Gastrocnemius medialis (tissue), 4 donors: ENCODE data around the gene CADM2.

Experiments
- CTCF ChIP-seq, 5 experiments: fragments of 450-650 bp in 3 of 5; fragments of 200-600 bp in 2 of 5; sonication (generic) in 2 of 5; IDR thresholded peaks in 4 of 5; conservative IDR thresholded peaks in 1 of 5; 1 replicate in 4 of 5; 2 replicates in 1 of 5; pipeline ENCODE4 v1.5.1; 2016 to 2019; ENCODE audit warnings: antibody characterized with exemption in 5 of 5, mild to moderate bottlenecking in 3 of 5, moderate library complexity in 3 of 5
- POLR2A ChIP-seq, 2 donors: fragments of 450-650 bp; IDR thresholded peaks; one replicate each; pipeline ENCODE4 v1.6.1; 2017; ENCODE audit warnings: antibody characterized with exemption in 2 of 2, mild to moderate bottlenecking in 2 of 2, moderate library complexity in 2 of 2

- TF ChIP-seq CTCF (IDR thresholded peaks at IDR 0.05 in 4 of 5, conservative IDR thresholded peaks at IDR 0.05 in 1 of 5) = no peak
- TF ChIP-seq POLR2A (IDR thresholded peaks at IDR 0.05) = no peak
Measured at GRCh38 chr3:85977615-85978338, 1019.0 kb downstream of the CADM2 start.
